NCI-H1105 treated with DMSO at 0.1 percent for 48 hours (cell line): ENCODE measurements around the gene PLSCR1.

ENCODE experiments used
- DNase-seq: peaks from one replicate; lab custom pipeline; 2025; lab: John Stamatoyannopoulos, UW

The PLSCR1 gene

GRCh38 chr3:146544002-146544928 lies at the start of gene PLSCR1:
Gene PLSCR1 (minus strand): TSS chr3:146544607. CDS start chr3:146536552, 8,055 bp downstream.
- peak; percentile 91 for DNase-seq

- no peak for DNase-seq
These were observed 49.4 kb upstream of the PLSCR1 start for GRCh38 chr3:146593776-146594175.

- no peak for DNase-seq
These were observed 46.1 kb upstream of the PLSCR1 start for GRCh38 chr3:146590521-146590920.

DNA sequence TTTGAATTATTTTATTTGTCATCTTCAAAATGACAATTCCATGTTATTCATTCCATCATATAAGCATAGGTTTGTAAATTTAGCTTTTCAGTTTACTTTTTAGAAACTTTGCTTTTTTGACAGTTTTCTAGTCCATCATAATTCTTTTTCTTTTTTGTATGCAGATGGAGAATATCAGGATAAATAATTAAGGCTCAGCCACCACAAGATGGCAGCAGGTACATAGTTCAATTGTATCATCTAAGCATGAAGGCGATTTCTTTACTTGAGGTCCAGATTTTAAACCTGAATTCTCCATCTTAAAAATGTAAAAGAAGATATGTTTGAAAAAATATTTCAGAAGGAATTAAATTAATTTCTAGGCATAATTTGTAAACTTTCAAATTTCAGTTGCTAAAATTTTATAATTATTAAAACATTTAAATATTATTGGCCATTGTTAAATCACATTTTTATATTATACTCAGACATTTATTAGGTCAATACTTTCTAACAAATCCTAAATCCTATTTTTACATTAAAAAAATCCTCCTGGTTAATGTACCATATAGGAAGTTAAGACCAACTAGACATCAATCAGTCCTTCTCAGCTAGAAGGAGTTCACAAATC lies 45.6 kb upstream of the PLSCR1 start:
- peak; percentile 72 for DNase-seq

- DNase-seq = no peak
These were observed 40.7 kb upstream of the PLSCR1 start for GRCh38 chr3:146585156-146585555.

DNA sequence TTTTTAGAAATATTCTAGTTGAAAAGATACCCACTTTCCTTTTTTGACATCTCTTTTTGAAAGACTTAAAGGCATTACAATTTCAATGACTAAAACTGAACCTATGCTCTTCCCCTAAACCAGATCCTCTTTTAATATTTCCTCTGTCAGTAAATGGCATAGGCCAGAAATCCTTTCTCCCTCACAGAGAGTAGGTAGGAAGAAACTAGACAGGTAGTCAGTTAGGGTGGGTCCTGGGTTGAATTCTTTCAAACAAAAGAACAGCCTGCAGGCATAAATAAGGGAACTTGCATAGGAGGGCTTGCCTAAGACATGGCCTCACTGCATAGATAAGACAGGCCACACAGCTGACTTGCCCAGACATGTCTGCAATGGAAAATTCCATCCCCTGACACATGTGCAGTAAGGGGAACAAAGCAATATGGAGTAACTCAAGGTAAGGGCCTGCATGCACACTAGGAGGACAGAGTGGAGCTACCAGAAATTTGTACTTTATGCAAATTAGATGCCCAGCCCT lies 37.6 kb upstream of the PLSCR1 start:
- no peak for DNase-seq

- DNase-seq = no peak
These were observed 36.7 kb upstream of the PLSCR1 start for GRCh38 chr3:146581080-146581601.

DNA sequence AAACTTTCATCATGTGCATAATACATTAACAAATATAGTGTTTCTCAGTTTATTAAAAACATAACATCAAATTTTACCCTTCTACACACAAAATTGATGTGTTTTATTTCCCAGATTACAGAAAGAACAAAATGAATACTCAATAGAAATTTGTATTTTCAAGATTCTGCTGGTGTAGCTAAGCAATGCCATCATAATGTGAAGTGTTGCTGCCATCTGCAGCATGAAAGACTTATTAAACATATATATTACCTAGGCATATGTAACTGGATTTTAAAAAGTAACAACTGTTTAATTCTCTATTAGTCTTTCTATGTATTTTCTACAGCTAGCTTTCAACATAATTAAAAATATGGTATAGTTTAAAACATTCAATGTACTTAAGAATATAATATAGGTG lies 33.3 kb upstream of the PLSCR1 start:
- peak; percentile 65 for DNase-seq

GRCh38 chr3:146575636-146576035 lies 31.2 kb upstream of the PLSCR1 start:
- DNase-seq = no peak

DNA sequence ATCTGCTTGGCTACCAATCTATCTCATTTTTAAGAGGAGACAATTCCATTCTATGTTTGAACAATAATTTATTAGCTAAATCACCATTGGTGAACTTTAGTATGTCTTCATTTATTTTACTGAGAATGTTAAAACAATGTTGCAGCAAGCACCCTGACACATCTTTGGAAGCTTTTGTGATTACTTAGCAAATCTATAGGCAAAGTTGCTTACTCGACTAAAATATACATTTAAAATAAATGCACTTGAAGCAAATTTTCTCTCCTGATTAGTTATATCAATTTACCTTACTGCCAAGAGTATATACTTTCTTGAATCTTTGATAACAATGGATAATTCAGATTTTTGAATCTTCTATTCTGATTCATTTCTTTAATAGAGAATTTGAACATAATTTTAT lies 29.8 kb upstream of the PLSCR1 start:
- no peak for DNase-seq

DNA sequence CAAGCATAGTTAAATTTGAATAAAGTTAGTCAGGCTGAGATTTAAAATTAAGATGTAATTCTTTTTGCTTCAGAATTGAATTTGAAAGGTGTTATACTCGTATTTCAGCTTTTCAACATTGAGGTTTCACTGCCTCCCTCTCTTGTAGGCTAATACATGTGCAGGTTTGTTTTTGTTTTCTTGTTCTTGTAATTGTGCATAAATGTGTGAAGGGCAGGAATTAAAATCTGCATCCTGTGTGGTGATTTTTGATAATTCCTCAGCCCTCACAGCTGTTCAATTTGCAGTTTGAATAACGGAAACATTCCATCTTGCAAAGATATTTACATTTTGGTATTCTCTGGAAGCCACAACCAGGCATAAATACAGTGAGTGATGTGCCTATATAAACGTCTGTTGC lies 24.9 kb upstream of the PLSCR1 start:
- DNase-seq = no peak

- no peak for DNase-seq
These were observed 21.7 kb upstream of the PLSCR1 start for GRCh38 chr3:146566138-146566537.

- DNase-seq = no peak
These were observed 17.5 kb upstream of the PLSCR1 start for GRCh38 chr3:146561879-146562278.

- no peak for DNase-seq
These were observed 17.1 kb upstream of the PLSCR1 start for GRCh38 chr3:146561463-146561862.

DNA sequence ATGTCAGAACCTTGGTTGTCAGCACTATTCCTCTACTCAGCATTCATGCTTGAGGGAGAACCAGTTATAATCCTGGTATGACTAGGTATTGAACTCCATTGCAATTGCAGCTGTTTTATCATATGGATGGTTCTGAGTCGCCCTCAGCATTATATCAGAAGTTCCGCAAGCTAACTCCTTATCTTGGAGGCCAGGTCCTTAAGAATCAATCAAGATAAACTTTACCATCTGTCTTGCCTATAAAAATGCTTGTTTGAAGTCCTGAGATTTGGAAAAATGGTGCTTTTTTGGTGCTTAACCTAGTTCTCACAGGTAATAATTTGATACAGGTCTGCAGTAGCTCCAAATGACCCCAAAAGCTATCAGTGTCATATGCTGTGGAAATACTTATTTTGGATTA lies 16.3 kb upstream of the PLSCR1 start:
- no peak for DNase-seq

GRCh38 chr3:146559388-146559787 lies 15.0 kb upstream of the PLSCR1 start:
- no peak for DNase-seq

DNA sequence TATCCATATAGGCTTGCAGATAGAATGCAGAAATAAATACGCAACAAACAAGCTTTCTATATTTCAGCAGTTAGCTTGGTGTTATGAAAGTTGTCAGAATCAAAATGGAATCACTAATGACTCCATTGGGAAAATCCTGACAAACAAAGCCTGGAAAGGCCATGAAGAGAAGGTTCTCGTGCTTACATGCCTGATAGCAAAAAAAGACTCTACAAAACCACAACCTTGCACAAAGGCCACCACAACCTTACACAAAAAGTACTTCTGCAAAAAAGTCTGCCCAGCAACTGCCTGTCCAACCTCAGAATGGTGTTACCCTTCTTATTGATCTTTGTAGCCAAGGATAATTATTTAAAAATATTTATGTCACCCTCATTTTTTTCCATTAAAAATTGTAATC lies 14.4 kb upstream of the PLSCR1 start:
- no peak for DNase-seq

- DNase-seq = no peak
These were observed 13.3 kb upstream of the PLSCR1 start for GRCh38 chr3:146557745-146558144.

- DNase-seq = no peak
These were observed 10.9 kb upstream of the PLSCR1 start for GRCh38 chr3:146555311-146555710.

GRCh38 chr3:146554151-146554760 lies 9.8 kb upstream of the PLSCR1 start:
- DNase-seq = no peak

- DNase-seq = no peak
These were observed 6.5 kb upstream of the PLSCR1 start for GRCh38 chr3:146550743-146551510.
